Osteocyte (in vitro differentiated cells): Measurements from ENCODE around the gene INTS13. TPM values are rescaled to one million over a fixed set of nuclear protein-coding genes. Genes with fewer than 3 reads are reported as not detected.

Experiments
- DNase-seq: peaks from one replicate; pipeline ENCODE4 v3.0.0; 2021; ENCODE audit warnings: mixed read lengths; ENCODE audit not compliant: unreplicated experiment; ENCODE audit errors: extremely low spot score
- H3K27ac Mint-ChIP-seq: one replicate; pipeline ENCODE4 v1.8.0; 2021; ENCODE audit warnings: mild to moderate bottlenecking, mixed read lengths; ENCODE audit not compliant: unreplicated experiment
- H3K27me3 Mint-ChIP-seq: one replicate; pipeline ENCODE4 v1.8.0; 2021; ENCODE audit warnings: mixed read lengths; ENCODE audit not compliant: unreplicated experiment
- H3K36me3 Mint-ChIP-seq: one replicate; pipeline ENCODE4 v1.8.0; 2021; ENCODE audit warnings: mixed read lengths; ENCODE audit not compliant: unreplicated experiment
- H3K4me1 Mint-ChIP-seq: one replicate; pipeline ENCODE4 v1.8.0; 2021; ENCODE audit warnings: mixed read lengths; ENCODE audit not compliant: unreplicated experiment
- H3K4me3 Mint-ChIP-seq: one replicate; pipeline ENCODE4 v1.8.0; 2021; ENCODE audit warnings: mild to moderate bottlenecking, moderate library complexity, mixed read lengths; ENCODE audit not compliant: unreplicated experiment
- H3K9me3 Mint-ChIP-seq: one replicate; pipeline ENCODE4 v1.8.0; 2021; ENCODE audit warnings: mixed read lengths; ENCODE audit not compliant: unreplicated experiment
- total RNA-seq: library from RNA; stranded (reverse); gene quantifications from 2 replicates; pipeline ENCODE4 v1.2.1, GENCODE V29; 2021
- TF ChIP-seq, protein P1 (sequence below): fragments of 200-600 bp; sonication (generic); IDR thresholded peaks from 2 replicates; pipeline ENCODE4 v1.5.0; 2021; ENCODE audit warnings: antibody characterized with exemption, mild to moderate bottlenecking, moderate library complexity

Gene INTS13
- total RNA-seq, 1 donor from 2014 or later: 27.6 TPM

DNA sequence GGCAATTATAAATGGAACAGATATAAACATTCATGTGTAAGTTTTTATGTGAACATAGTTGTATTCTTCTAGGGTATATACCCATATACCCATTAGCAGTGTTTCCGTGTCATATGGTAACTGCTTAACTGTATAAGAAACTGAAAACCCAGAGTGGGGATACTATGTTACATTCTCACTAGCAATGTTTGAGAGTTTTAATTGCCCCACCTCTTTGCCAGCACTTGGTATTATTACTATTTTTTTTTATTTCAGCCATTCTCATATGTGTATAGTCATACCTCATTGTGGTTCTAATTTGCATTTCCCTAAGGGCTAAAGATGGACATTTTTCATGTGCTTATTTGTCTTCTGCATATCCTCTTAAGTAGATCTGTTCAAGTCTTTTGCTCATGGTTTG is 76.1 kb downstream of the INTS13 start:
- H3K9me3 Mint-ChIP-seq: no peaks in the 10 kb centered on the region
- TF ChIP-seq, protein P1, sequence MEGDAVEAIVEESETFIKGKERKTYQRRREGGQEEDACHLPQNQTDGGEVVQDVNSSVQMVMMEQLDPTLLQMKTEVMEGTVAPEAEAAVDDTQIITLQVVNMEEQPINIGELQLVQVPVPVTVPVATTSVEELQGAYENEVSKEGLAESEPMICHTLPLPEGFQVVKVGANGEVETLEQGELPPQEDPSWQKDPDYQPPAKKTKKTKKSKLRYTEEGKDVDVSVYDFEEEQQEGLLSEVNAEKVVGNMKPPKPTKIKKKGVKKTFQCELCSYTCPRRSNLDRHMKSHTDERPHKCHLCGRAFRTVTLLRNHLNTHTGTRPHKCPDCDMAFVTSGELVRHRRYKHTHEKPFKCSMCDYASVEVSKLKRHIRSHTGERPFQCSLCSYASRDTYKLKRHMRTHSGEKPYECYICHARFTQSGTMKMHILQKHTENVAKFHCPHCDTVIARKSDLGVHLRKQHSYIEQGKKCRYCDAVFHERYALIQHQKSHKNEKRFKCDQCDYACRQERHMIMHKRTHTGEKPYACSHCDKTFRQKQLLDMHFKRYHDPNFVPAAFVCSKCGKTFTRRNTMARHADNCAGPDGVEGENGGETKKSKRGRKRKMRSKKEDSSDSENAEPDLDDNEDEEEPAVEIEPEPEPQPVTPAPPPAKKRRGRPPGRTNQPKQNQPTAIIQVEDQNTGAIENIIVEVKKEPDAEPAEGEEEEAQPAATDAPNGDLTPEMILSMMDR: no peak

DNA sequence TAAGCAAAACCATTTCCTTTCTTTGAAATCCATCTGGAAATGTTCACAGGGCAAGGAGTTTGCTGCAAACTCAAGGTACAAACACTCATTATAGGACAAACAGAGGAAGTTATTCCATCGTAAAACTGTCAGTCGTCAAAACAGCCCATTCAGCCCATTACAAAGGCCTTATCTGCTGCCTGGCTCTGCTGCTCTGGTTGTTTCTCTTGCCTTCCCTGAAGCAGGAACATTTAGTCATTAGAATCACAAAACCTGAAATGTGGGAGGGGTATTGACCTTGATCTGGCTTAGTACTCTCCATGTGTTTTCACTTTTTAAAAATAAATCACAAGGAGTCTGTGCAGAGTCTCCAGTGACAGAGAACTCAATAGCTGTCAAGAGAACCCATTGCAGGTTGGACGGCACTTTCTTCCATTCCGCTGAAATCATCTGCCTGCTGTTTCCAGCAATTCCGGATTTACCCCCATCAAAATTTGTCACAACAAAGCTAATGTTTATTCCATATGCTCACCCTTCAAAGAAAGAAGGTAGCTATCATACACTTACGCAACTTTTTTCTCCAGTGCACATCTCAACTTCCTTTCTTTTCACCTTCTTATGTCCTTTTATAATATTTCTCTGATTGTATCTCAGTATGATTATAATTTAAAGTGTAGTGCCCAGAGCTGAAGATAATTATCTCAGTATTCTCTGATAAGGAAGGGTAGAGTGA is 80.2 kb downstream of the INTS13 start:
- no peaks in the 10 kb centered on the region for H3K9me3 Mint-ChIP-seq
- no peak for DNase-seq
- H3K27ac Mint-ChIP-seq: no peak overlapping the region
- H3K4me1 Mint-ChIP-seq: no peaks in the 10 kb centered on the region
- no peaks in the 10 kb centered on the region for H3K36me3 Mint-ChIP-seq
- peaks cover 6% of the 10 kb centered on the region for H3K27me3 Mint-ChIP-seq
- TF ChIP-seq, protein P1: no peak
- no peak overlapping the region for H3K4me3 Mint-ChIP-seq

More for the DNA sequence above, 76.1 kb downstream of the INTS13 start:
- Mint-ChIP-seq H3K36me3 (no peaks in the 10 kb centered on the region), H3K27ac (no peak overlapping the region), H3K4me1 (no peaks in the 10 kb centered on the region), H3K27me3 (peaks cover 6% of the 10 kb centered on the region), H3K4me3 (no peak overlapping the region)
- no peak for DNase-seq

DNA sequence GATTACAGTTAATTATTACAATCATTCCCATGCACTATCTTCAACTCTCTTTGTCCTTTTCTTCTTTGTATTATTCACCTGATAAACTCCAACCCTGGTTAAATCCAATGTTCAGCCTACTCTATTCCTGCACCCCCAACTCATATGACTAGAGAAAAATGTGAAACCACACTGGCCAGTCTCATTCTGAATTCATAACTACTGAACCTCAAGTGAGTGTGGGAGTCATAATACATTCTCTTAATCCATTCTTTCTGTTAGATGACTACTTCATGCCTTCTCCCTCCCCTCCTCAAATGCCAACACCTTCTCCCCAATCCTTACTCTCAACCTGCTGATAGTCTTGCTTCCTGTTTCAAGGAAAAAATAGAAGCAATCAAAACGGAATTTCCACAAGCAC is 82.4 kb downstream of the INTS13 start:
- peaks cover 11% of the 10 kb centered on the region for H3K27me3 Mint-ChIP-seq
- no peak overlapping the region for H3K27ac Mint-ChIP-seq

More for the DNA sequence above, 82.4 kb downstream of the INTS13 start:
- Mint-ChIP-seq H3K36me3 (no peaks in the 10 kb centered on the region), H3K4me1 (no peaks in the 10 kb centered on the region), H3K9me3 (no peaks in the 10 kb centered on the region), H3K4me3 (no peak overlapping the region)
- no peak for DNase-seq
- TF ChIP-seq, protein P1: no peak

Other genes with a start within 250 kb of the INTS13 start
- gene ITPR2, start 104.8 kb downstream of the INTS13 start, total RNA-seq: 20.5 and 22.1 TPM in 2 replicates
- 43.7 and 44.4 TPM in 2 replicates for gene FGFR1OP2, start 489 bp upstream of the INTS13 start, total RNA-seq
- 44.9 and 46.9 TPM in 2 replicates for gene TM7SF3, start 76.4 kb upstream of the INTS13 start, total RNA-seq
- 42.1 and 43.0 TPM in 2 replicates for gene MED21, start 84.6 kb upstream of the INTS13 start, total RNA-seq
- not detected in 2 replicates for gene C12orf71, start 144.6 kb upstream of the INTS13 start, total RNA-seq